ENCODE data around the gene PNLDC1.

PNLDC1 gene, protein sequence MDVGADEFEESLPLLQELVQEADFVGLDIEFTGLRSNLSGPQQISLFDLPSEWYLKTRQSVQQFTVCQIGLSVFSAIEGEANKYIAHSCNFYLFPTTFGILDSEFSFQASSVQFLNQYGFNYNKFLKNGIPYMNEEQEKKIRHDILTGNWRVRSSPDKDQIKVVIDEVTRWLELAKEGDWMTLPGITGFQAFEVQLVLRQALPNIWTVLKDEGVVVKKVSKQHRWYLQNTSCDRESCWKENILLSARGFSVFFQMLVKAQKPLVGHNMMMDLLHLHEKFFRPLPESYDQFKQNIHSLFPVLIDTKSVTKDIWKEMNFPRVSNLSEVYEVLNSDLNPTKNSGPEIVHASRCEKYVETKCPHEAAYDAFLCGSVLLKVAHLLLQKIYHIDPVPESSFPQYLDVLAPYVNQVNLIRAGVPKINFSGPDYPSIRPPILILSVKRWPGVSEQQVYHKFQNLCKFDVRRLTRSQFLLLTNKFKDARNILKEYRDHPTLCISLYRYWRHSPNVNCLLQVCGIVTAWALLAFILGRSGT

DNA sequence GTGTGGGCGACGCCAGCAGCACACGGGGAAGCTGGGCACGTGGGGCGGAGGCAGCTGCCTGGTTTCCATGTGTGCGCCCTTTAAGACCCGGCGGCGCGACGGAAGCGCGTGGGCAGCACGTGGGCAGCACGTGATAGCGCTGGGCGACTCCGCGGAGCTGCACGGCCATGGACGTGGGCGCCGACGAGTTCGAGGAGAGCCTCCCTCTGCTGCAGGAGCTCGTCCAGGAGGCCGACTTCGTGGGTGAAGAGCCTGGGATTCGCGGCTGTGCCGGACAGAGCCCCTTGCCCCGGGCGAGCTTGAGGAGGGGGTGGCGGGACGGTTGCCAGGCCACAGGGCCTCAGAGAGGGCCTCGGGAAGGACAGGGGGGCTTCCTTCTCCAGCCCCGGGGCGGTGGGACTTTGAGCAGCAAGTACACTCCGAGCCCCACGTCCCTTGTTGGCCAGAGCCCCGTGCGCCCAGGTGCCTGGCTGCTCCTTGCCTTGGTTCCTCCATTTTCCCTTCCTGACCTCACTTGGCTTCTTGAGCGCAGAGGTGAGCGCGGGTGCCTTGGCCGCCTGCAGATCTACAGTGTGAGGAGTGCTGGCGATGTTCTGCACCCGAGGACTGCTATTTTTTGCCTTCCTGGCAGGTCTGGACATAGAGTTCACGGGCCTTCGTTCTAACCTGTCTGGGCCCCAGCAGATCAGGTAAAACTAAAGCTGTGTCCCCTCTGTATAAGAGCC is at the start of gene PNLDC1:
PNLDC1 (plus strand) TSS at position 136 of the 725 bp plus-strand sequence; CDS start at position 168, 32 bp downstream.
- no peak for DNase-seq

DNA sequence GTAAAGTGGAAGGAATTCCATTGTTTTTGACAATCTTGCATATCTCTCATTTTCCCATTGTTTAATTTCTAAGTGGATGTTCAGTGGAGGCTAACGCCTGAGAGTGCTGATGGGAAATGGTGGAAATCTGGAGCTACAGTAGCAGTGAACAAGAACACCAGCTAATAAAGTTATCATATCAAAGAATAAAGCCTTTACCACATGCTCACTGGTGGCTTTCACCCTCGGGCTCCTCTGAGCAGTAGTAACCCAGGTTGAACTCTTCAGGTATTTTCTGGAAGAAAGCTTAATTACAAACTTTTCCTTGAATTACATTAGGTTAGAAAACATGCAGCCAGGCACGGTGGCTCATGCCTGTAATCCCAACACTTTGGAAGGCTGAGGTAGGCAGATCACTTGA is 48.6 kb upstream of the PNLDC1 start:
- DNase-seq: no peak

DNA sequence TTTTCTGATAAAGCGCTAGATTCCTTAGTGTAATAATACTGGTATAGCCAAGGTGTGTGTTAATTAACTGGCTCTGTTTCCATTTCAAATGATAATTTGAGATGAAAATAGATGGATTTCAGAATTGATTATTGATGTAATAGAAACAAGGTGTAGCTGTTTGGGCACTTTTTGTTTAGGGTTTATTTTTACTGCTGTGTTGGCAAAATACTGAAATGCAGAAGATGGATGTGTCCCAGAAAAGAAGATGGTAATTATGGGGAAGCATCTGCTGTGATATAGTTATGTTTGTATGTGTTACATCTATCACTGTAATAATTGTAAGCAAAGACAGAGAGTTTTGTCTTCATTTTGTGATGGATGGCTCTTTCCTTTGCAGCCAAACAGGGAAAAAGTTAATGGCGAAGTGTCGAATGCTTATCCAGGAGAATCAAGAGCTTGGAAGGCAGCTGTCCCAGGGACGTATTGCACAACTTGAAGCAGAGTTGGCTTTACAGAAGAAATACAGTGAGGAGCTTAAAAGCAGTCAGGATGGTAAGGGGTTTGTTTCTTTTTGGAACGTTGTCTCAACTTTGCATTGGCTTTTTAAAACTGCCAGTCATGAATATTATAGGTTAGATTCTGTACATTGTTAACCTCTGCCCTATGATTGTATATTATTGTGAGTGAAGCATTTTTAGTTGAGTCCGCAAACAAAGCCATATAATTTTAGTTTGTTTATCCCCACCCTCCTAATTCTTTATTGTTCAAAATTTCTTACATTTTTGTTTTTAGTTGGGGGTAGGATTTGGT is 46.8 kb upstream of the PNLDC1 start:
- DNase-seq: no peak

DNA sequence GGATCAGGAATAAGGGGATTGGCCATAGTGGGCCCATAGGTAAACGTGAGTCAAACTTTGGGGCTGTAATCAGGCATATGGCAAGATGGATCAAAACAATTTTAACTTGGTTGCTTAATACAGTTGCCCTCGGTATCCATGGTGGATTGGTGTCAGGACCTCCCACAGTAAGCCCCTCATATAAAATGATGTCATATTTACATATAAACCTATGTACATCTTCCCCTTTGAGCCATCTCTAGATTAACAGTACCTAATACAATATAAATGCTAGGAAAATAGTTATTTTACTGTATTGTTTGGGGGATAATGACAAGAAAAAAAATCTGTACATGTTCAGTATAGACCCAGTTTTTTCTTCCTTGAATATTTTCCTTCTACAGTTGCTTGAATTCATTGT is 45.7 kb upstream of the PNLDC1 start:
- DNase-seq: no peak

DNA sequence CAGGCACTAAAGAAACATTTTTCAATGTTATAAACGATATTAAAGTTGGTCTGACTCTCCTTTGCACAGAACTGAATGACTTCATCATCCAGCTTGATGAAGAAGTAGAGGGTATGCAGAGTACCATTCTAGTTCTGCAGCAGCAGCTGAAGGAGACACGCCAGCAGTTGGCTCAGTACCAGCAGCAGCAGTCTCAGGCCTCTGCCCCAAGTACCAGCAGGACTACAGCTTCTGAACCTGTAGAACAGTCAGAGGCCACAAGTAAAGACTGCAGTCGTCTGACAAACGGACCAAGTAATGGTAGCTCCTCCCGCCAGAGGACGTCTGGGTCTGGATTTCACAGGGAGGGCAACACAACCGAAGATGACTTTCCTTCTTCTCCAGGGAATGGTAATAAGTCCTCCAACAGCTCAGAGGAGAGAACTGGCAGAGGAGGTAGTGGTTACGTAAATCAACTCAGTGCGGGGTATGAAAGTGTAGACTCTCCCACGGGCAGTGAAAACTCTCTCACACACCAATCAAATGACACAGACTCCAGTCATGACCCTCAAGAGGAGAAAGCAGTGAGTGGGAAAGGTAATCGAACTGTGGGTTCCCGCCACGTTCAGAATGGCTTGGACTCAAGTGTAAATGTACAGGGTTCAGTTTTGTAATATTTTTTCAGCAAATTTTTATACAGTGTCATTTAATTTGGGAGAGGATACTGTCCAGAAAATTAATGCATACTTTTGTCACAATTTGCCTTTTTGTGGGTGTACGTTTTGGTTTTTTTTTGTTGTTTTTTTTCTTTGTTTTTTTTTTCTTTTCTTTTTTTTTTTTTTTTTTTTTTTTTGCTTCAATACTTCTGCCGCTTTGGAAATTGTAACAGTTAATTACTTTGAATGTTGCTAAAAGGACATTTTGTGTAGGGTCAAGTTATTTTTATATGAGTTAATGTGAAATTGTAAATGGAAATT is 44.8 kb upstream of the PNLDC1 start:
- DNase-seq: no peak

DNA sequence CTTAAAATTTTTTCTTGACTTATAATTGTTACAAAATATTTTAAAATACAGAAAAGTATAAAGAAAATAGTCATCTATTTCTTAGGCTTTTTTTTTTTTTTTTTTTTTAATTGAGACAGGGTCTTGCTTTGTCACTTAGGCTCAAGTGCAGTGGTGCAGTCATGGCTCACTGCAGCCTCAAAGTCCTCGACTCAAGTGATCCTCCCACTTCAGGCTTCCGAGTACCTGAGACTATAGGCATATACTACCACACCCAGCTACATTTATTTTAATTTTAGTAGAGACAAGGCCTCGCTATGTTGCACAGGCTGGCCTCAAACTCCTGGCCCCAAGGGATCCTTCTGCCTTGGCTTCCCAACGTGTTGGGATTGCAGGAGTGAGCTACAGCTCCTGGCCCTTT is 43.6 kb upstream of the PNLDC1 start:
- DNase-seq: no peak

DNA sequence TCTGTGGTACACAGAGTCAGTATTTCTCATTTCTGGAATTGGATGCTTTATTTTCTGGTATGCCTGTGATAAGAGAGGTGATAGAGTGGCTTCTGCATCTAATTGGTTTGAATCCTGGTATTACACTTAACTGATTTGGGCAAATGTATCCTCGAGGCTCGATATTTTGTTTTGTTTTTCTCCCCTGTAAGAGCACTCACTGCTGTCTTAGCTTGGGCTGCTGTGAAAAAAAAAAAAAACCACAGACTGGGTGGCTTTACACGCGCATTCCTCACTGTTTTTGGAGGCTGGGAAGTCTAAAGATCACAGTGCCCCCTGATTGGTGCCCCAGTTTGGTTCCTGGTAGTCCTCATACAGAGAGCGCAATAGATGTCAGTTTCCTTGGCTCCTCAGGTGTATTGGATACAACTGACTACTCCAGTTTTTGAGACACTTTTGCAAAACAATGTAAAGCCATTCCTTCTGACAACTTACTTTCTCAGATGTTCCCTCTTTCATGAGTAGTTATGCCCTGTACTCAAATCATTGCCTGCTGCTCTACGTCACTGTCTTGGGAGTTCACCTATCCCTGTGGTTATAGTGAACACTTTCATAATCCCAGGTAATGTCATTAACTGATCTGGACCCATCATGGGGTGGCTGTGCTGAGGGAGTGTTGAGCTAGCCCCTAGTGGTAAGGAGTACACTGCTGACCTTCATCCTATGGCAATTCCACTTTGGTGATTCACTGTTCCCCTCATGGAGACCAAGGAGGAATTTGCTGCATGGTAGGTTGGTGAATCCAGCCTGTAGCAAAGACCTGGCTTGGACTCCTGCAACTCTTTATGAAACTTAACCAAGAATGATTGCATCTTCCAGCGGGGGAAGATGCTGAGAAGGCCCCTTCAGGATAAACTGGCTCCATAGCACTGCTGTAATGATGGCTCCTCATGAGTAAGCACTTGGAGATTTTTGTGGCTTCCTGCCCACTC is 41.8 kb upstream of the PNLDC1 start:
- no peak for DNase-seq

DNA sequence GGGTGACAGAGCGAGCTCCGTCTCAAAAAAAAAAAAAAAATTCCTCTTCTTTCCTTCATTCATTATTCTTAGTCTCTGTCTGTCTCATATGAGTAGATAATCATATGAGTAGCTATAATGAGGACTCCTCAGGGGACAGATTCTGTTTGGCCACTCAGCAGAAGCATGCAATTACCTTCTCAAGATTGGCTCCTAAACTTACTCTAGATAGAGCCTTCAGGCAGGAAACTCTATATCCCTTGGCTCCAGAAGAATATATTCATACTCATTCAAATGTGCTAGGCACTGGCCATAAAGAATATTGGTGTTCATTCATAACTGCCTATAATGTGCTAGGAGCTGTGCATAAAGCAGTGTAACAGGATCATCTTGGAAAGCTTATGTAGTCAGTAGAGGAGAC is 40.4 kb upstream of the PNLDC1 start:
- DNase-seq: no peak

DNA sequence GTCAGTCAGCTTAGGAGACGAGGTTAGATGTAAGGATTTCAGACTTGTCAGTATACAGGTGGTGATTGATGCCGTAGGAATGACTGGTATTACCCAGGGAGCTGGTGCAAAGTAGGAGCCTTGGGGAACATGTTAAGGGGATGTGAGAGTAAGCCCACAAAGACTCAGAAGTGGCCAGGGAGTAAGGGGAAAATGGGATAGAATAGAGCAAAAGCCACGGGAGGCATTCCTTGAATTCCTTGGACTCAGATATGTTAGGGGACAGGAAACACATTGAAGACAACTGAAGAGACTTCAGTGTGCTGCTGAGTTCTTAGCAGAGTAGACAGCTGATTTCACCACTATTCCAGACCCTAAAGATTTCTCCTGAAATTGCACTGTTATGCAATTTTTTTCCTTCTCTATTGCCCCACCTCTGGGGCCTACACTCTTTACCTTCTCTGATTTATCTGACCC is 39.4 kb upstream of the PNLDC1 start:
- no peak for DNase-seq

DNA sequence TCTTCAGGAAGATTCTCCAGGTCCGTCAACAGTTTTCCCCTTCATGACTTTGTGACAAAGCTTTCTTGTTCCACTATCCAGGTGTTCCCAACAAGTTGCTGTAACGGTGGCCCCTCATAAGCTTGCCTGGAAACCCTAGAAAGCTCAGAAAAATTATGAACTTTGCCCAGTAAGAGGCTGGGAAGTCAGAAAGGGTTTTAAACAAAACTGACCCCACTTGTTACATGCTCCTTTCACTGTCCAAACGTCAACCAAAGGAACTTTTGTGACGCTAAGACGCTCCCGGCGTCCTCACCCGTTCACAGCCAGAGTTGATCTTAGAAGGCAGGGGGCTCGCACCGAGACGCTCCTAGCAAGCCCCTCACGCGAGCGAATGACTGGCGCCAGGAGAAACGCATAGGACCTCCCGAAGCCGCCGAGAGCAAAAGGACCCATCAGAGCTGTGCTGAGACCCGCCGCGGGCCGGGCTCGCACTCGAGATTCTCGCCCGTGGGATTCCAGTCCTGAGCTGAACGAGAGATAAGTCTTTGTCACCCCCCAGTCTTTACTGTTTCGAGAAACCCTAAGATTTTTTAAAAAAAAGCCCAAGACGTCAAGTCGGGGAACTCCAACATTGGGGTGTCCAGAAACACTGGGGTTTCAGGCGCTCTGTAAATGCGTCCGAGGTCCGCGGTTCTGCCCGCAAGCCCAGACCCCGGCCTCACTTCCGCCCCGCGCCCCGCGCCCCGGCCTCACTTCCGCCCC is 38.8 kb upstream of the PNLDC1 start:
- no peak for DNase-seq

DNA sequence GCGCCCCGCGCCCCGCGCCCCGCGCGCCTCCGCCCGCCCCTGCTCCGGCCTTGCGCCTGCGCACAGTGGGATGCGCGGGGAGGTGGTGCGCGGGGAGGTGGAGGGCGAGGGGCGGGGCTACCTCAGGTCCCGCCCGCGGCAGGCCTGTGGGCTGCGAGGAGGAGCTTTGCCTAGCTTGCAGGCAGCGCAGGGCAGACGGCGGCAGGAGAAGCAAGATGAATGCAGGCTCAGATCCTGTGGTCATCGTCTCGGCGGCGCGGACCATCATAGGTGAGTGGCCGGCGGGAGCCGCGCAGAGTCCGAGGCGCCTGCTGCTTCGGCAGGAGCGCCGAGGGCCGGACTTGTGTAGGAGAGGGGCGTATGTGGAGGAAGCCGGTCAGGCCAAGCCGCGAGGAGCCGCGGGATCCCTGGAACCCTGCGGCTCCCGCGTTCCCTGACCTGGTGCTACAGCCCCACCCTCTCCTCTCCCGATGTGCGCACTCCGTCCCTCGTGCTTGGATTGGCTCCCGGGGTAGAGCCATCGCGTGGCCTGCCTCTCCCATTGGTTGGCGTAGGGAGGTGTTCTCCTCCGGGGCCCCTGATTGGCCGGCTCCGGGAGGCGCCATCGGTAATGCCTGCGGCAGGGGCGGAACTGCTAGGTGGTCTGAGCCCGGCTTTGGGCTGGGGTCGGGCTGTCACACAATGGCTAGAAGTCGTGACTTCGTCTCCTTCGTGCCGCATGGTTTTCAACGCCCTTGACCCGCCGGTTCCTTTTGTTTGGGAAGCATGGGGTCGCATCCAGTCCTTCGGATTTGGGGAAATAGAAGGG is 38.0 kb upstream of the PNLDC1 start, which contains the start of gene ACAT2:
ACAT2 (plus strand) TSS at position 173 of the 808 bp plus-strand sequence; CDS start at position 216, 43 bp downstream.
- peak; percentile 88 for DNase-seq

DNA sequence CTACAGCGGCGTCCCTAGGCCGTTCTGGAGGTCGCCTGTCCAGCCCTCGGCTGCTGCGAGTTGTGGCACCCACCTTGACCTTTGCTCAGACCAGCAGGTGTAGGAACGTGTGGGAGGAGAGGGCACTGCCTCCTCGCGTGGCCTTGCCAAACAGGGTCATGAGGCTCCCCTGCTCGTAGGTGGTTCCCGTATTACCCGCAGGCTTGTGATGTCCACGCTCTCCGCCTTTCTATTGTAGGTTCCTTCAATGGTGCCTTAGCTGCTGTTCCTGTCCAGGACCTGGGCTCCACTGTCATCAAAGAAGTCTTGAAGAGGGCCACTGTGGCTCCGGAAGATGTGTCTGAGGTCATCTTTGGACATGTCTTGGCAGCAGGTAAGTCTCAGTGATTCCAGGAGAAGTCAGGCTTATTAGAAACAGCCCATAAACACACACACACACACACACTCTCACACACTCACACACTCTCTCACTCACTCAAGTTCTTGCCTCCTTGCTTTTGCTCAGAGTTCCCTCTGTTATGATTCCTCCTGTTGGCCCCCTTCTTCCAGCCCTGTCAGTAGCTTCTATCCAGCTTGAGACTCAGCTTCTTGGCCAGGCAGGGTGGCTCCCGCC is 37.3 kb upstream of the PNLDC1 start:
- no peak for DNase-seq

DNA sequence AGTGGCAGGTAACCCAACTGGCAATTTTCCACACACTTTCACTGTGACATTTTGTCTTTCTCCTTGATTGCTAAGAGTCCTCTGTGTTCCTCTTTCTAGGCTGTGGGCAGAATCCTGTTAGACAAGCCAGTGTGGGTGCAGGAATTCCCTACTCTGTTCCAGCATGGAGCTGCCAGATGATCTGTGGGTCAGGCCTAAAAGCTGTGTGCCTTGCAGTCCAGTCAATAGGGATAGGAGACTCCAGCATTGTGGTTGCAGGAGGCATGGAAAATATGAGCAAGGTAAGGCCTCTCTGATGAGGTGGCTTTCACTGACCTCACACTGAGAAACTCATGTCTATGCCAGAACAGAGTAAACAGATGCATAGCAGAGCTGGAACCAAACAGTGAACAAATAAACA is 33.2 kb upstream of the PNLDC1 start:
- DNase-seq: no peak

DNA sequence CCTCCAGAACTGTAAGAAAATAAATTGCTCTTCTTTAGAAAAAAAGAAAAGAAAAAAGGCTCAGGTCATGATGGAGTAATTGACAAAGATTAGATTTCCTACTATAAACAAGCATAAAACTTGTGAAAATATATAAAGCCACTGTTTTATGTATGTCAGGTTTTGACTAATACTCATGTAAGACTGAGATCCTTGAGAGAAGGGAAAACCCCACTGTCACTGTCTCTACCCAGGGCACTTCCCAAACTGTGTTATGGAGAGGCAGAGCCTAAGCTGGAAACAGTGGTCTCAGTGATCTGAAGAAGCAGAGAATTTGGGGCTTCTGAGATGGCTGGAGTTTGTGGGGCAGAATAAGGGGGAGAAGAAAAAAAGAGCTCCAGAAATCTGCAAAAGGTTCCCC is 30.6 kb upstream of the PNLDC1 start:
- DNase-seq: no peak

DNA sequence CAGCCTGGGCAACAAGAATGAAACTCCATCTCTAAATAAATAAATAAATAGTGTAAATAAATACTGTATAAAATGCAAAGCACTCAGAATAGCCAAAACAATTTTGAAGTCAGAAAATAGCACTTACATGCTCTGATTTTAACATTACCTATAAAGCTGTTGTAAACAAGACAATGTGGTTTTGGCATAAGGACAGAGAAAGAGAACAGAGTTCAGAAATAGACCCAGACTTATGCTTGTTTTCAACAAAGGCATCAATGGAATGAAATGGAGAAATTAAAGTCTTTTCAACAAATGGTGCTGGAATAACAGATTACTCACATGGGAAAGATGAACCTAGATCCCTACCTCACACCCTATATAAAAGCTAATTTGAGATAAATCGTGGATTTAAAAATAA is 27.9 kb upstream of the PNLDC1 start:
- DNase-seq: no peak

DNA sequence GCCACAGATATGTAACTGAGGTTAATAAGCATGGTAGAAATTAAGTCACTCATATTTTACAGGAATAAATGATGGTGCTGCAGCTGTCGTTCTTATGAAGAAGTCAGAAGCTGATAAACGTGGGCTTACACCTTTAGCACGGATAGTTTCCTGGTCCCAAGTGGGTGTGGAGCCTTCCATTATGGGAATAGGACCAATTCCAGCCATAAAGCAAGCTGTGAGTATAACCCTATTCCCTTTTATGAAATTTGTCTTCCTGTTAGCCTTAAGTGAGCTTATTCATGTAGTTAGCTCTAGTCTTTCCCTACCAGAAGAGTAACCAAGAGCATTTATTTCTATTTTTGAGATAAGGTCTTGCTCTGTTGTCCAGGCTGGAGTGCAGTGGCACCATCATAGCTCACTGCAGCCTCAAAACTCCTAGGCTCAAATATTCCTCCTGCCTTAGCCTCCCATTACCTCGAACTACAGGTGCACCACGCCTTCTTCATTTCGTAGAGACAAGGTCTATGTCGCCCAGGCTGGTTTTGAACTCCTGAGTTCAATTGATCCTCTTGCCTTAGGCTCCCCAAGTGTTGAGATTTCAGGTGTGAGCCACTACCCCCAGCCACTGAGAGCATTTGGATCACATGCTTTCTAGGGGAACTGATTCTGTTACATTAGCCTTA is 22.7 kb upstream of the PNLDC1 start:
- no peak for DNase-seq

DNA sequence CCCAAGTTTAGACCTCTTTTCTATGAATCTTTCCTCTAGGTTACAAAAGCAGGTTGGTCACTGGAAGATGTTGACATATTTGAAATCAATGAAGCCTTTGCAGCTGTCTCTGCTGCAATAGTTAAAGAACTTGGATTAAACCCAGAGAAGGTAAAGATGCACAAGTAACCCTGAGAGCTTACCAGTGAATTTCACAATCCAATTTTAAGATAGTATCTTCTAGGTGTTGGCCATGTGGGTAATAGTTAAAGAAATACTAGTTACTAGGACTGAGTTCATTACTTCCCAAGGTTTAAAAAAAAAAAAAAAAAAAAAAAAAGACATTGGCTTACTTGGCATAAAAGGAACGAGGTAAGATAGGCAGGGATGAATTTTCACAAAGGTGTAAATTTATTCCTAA is 21.9 kb upstream of the PNLDC1 start:
- no peak for DNase-seq

DNA sequence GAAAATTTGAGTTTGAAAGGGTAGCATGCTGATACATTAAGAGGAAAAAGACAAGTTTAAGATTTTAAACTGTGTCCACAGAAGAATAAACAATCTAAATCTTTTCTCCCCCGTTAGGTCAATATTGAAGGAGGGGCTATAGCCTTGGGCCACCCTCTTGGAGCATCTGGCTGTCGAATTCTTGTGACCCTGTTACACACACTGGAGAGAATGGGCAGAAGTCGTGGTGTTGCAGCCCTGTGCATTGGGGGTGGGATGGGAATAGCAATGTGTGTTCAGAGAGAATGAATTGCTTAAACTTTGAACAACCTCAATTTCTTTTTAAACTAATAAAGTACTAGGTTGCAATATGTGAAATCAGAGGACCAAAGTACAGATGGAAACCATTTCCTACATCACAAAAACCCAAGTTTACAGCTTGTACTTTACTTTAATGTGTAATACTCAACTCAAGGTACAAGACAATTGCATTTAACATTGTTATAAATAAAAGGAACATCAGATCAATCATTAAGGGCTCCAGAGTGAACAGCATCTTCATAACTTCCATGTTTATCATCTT is 21.5 kb upstream of the PNLDC1 start:
- no peak for DNase-seq

Data from activated effector memory CD4-positive, alpha-beta T cell treated with Interleukin-2 at 50 U/mL for 16 hours (primary cell).